ENCODE results near the gene NR6A1. TPM values are rescaled to one million over a fixed set of nuclear protein-coding genes. Genes with fewer than 3 reads are reported as not detected.

The NR6A1 gene
- total RNA-seq, 1 donor from 2014 or later: 2.3 TPM

DNA sequence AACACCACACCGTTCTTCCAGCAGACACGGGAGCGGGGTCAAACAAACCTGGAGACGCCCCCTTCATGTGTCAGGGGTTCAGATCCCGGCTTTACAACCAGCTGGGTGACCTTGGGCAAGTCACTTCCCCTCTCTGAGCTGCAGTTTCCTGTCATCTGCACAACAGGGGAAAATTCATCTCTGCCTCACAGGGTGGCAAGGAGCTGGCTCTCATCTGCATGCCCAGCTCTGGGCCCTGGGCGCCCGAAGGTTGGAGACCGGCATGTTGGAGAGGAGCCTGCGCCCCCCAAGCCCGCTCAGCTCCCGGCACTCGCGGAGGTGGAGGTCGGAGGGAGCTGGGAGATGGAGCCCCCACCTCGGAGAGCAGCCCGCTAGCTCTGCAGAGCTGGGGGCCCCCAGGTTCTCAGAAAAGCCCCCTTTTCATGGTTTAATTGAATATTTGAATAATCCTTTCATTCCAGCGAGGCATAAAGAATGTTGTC, 284.3 kb downstream of the NR6A1 start:
- no peak overlapping the region for H3K4me3 Mint-ChIP-seq
- H3K4me1 Mint-ChIP-seq: no peaks in the 10 kb centered on the region
- H3K36me3 Mint-ChIP-seq (ENCODE audit: low read depth): no peaks in the 10 kb centered on the region
- H3K27ac Mint-ChIP-seq: no peak overlapping the region
- H3K27me3 Mint-ChIP-seq: no peaks in the 10 kb centered on the region
- no peak for DNase-seq
- H3K9me3 Mint-ChIP-seq: no peaks in the 10 kb centered on the region
- intact Hi-C loops (cut with micrococcal nuclease): no loop called here

DNA sequence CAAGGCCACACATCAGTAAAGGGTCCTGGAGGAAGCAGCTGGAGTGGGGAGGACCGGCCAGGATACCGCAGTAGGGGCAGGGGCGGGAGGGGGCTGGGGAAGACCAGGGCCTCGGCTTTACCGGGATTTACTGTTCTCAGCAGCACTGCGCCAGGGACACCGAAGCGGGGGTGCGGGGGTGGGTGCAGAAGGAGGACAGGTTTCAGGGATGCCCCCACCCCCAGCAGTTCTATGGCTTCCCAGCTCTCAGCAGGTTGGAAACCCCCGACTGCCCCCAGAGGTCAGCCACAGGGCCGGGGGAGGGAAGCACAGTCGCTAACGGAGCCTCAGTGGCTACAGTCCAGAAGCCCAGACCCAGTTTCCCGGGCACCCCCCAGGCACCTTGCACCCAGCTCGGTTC, 285.2 kb downstream of the NR6A1 start:
- no peaks in the 10 kb centered on the region for H3K9me3 Mint-ChIP-seq
- no peak for DNase-seq
- H3K4me1 Mint-ChIP-seq: no peaks in the 10 kb centered on the region
- no peak overlapping the region for H3K4me3 Mint-ChIP-seq
- no peaks in the 10 kb centered on the region for H3K27me3 Mint-ChIP-seq
- intact Hi-C loops (cut with micrococcal nuclease): no loop called here
- H3K36me3 Mint-ChIP-seq (ENCODE audit: low read depth): no peaks in the 10 kb centered on the region
- no peak overlapping the region for H3K27ac Mint-ChIP-seq

DNA sequence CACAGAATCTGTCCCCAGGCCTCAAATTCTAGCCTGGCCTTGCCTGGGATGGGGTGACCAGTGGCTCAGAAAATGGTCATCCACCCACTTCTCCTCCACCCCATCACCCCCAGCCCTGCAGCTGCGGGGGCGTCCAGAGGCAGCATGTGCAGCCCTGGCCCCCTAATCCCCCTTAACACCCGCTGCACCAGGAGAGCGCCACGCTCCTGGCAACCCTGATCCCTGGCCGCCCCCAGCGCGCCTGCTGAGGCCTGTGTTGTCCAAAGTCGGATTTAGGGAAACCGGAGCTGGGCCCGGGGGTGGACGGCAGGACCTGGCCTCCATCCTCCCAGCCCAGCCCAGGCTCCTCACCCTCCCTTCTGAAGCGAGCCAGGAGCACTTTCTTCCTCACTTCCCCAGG, 285.9 kb downstream of the NR6A1 start:
- Mint-ChIP-seq H3K9me3 (no peaks in the 10 kb centered on the region), H3K27me3 (no peaks in the 10 kb centered on the region), H3K36me3 (ENCODE audit: low read depth) (no peaks in the 10 kb centered on the region), H3K4me1 (no peaks in the 10 kb centered on the region), H3K27ac (no peak overlapping the region), H3K4me3 (no peak overlapping the region)
- intact Hi-C loops (cut with micrococcal nuclease): no loop called here
- DNase-seq: no peak

DNA sequence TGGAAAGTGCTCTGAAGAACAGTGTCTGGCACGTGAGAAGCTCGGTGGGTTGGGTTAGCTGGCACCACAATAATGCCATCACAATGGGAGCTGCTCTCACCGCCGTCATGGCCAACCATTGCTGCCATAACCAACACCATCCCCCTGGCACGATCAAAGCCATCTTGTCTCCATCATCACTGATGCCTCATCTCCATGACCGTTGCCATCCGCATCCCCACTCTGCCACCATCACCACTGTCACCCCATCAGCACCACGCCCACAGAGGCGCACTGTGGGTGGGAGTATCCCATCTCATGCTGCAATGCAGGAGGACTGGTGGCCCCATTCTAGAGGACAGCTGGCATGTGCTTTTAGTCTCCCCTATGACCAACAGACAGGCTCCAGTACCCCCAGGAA, 287.6 kb downstream of the NR6A1 start:
- no peak overlapping the region for H3K4me3 Mint-ChIP-seq
- no peaks in the 10 kb centered on the region for H3K9me3 Mint-ChIP-seq
- no peaks in the 10 kb centered on the region for H3K36me3 Mint-ChIP-seq (ENCODE audit: low read depth)
- peaks cover 9% of the 10 kb centered on the region for H3K27me3 Mint-ChIP-seq
- no peak overlapping the region for H3K27ac Mint-ChIP-seq
- no peak for DNase-seq
- intact Hi-C loops (cut with micrococcal nuclease): no loop called here
- no peaks in the 10 kb centered on the region for H3K4me1 Mint-ChIP-seq

DNA sequence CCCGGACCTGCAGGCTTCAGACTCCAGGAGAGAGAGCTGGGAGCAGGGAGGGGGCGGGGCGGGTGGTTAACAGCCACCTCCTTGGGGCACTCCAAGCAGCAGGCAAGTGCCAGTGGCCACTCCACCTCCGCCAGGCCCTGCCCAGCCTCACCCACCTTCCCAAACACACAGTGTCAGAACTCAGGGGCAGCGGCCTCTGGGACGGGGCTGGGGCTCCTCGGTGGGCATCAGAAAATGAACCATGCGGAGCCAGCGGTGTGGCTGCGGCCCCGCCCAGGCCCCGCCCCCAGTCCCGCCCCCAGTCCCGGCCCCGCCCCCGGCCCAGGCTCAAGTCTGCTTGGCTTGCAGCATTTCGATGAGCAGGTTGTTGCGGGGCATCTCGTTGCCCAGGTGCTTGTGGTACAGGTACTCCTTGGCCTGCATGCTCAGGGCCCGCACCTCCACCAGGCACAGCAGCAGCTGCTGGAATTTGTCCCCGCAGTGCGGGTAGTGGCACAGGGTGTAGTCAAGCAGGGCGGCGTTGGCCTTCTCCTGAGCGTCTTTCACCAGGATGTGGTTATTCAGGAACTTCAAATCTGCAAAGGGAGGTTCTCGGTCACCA, 288.6 kb downstream of the NR6A1 start:
- Mint-ChIP-seq H3K27ac (no peak overlapping the region), H3K27me3 (peaks cover 13% of the 10 kb centered on the region), H3K4me1 (no peaks in the 10 kb centered on the region), H3K4me3 (no peak overlapping the region), H3K36me3 (ENCODE audit: low read depth) (no peaks in the 10 kb centered on the region), H3K9me3 (no peaks in the 10 kb centered on the region)
- intact Hi-C loops (cut with micrococcal nuclease): no loop called here
- DNase-seq: no peak

DNA sequence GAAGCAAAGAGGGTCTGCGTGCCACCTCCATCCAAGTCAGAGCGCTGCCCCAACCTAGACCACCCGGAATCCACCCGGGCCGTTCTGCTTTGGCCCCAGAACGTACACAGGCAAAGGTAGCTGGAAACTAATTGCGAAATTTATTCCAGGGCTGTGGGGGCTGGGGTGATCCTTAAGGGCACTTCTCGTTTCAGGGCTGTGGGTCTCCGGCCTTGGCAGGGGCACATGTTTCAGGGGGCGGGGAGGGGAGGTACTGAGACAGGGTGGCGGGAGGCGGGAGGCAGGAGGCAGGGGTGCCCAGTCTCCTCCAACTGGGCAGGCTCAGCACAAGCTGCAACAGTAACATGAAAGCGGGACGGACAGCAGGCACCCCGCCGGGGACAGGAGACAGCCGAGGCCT, 290.0 kb downstream of the NR6A1 start:
- intact Hi-C loops (cut with micrococcal nuclease): no loop called here
- Mint-ChIP-seq H3K4me3 (no peak overlapping the region), H3K27me3 (peaks cover 13% of the 10 kb centered on the region), H3K27ac (no peak overlapping the region), H3K36me3 (ENCODE audit: low read depth) (no peaks in the 10 kb centered on the region), H3K9me3 (no peaks in the 10 kb centered on the region), H3K4me1 (no peaks in the 10 kb centered on the region)
- no peak for DNase-seq

DNA sequence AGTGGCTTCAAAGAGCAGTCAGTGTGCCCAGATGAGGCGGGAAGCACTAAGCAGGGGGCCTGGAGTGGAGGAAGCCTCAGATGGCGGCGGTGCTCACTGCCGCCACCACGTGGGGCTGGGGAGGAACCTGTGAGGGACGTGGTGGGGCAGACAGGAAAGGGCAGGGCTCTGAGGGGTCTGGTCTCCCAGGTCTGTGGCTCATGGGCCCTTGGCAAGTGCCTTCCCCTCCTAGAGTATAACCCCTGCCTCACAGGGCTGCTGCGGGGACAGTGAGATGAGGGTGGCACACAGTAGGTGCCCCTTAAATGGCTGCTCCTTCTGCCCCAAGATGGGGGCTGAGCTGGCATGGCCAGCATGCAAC, 290.5 kb downstream of the NR6A1 start:
- H3K27me3 Mint-ChIP-seq: peaks cover 13% of the 10 kb centered on the region
- no peak for DNase-seq
- intact Hi-C loops (cut with micrococcal nuclease): no loop called here
- no peak overlapping the region for H3K27ac Mint-ChIP-seq
- H3K36me3 Mint-ChIP-seq (ENCODE audit: low read depth): no peaks in the 10 kb centered on the region
- H3K4me3 Mint-ChIP-seq: no peak overlapping the region
- no peaks in the 10 kb centered on the region for H3K4me1 Mint-ChIP-seq
- H3K9me3 Mint-ChIP-seq: no peaks in the 10 kb centered on the region

DNA sequence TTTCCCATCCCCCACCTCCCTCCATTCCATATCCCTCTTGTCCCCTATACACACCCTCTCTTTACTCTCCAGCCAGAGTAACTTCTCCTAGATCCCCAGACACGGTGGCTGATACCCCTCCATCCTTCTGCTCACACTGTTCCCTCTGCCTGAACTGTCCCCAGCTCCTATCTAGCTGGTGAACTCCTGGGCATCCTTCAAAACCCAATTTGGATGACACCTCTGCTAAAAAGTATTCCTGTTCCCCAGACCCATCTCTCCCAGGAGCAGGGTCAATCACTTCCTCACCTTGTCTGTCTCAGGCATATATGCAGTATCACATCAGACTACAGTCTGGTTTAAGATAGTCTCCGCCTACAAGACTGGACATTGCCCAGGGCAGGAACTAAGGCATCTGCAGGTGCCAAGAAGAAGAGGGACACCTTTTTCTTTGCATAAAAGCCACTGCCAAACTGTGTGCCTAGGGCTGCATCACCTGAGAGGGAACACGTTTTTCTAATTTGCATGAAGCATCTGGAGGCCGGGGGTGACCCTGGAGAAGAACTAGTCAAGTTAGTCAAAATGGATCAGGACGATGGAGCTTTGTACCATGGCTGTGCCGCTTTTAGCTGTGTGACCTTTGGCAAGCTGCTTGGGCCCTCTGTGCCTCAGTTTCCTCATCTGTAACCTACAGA, 291.0 kb downstream of the NR6A1 start:
- intact Hi-C loops (cut with micrococcal nuclease): no loop called here
- H3K4me3 Mint-ChIP-seq: no peak overlapping the region
- H3K9me3 Mint-ChIP-seq: no peaks in the 10 kb centered on the region

DNA sequence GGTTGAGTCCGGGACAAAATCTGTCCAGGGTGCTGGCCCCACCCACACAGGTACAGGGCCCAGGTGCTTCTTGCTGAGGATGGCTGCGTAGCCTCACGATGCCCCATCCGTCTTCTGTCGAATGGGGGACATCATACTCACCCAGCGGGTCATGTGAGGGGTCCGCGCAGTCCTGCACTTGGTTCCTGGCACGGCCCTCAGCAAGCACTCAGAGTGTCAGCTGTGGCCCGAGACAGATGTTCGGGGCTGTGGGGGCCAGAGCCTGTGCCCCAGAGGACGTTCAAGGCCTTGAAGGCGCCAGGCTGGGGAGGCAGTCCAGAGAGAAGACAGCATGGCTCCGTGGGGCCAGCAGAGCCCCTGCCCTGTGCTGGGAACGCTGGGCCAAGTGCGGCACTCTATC, 291.7 kb downstream of the NR6A1 start:
- H3K27ac Mint-ChIP-seq: no peak overlapping the region
- no peak overlapping the region for H3K4me3 Mint-ChIP-seq
- no peaks in the 10 kb centered on the region for H3K4me1 Mint-ChIP-seq
- H3K36me3 Mint-ChIP-seq (ENCODE audit: low read depth): no peaks in the 10 kb centered on the region
- DNase-seq: no peak
- intact Hi-C loops (cut with micrococcal nuclease): no loop called here
- H3K27me3 Mint-ChIP-seq: peaks cover 13% of the 10 kb centered on the region
- no peaks in the 10 kb centered on the region for H3K9me3 Mint-ChIP-seq

More for the DNA sequence above, 291.0 kb downstream of the NR6A1 start:
- Mint-ChIP-seq H3K27me3 (peaks cover 13% of the 10 kb centered on the region), H3K4me1 (no peaks in the 10 kb centered on the region), H3K36me3 (ENCODE audit: low read depth) (no peaks in the 10 kb centered on the region), H3K27ac (no peak overlapping the region)
- DNase-seq: no peak

DNA sequence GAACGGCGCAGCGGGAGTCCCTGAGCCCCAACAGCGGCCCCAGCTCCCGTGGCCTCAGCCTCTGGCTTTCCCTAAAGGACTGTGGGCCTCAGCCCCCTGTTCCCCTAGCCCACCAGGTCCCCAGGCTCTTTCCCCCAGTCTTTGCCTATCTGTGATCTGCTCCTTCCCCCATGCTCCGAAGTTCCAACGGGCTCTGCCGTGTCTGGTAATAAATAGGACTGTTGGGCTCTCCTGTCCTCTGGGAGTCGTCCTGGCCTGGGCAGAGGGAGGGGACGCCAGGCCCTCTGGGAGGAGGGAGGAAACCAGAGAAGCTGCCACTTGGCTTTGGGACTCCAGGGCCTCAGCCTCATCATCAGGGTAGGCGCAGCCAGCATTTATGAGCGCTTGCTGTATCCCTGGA, 292.8 kb downstream of the NR6A1 start:
- no peaks in the 10 kb centered on the region for H3K36me3 Mint-ChIP-seq (ENCODE audit: low read depth)
- H3K4me3 Mint-ChIP-seq: no peak overlapping the region
- H3K9me3 Mint-ChIP-seq: no peaks in the 10 kb centered on the region
- H3K27ac Mint-ChIP-seq: no peak overlapping the region
- no peak for DNase-seq
- intact Hi-C loops (cut with micrococcal nuclease): no loop called here
- no peaks in the 10 kb centered on the region for H3K4me1 Mint-ChIP-seq
- H3K27me3 Mint-ChIP-seq: peaks cover 13% of the 10 kb centered on the region

DNA sequence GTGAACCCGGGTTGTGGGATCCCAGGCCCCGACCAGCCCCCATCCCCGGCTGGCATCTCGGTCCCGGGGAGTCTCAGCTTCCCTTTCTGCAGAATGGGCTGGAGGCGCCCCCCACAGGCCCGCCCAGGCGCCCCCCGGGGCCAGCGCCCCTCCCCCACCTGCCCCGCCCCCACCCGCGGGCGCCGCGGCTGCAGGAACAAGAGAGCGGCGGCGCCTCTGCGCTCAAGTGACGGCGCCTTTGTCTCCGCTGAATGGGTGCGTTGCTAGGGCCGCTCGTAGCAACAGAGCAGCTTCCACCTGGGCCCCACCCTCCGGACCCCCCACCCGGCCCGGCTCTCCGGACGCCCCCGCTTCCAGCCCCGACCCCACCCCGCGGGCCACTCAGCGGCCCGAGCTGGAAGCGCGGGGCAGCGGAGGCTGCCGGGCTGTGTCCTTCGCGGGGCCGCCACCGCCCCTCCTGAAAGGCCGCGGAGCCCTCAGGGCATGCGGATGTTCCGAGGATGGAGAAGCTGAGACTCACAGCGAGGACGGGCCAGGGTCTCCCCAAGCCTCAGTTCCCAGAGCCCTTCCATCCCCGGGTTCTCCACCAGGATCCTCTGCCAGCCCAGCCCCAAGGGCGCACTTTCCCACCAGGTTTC, 293.3 kb downstream of the NR6A1 start:
- H3K27ac Mint-ChIP-seq: no peak overlapping the region
- intact Hi-C loops (cut with micrococcal nuclease): no loop called here
- H3K36me3 Mint-ChIP-seq (ENCODE audit: low read depth): no peaks in the 10 kb centered on the region
- peaks cover 13% of the 10 kb centered on the region for H3K27me3 Mint-ChIP-seq
- no peaks in the 10 kb centered on the region for H3K4me1 Mint-ChIP-seq
- no peak for DNase-seq
- H3K9me3 Mint-ChIP-seq: no peaks in the 10 kb centered on the region
- no peak overlapping the region for H3K4me3 Mint-ChIP-seq

DNA sequence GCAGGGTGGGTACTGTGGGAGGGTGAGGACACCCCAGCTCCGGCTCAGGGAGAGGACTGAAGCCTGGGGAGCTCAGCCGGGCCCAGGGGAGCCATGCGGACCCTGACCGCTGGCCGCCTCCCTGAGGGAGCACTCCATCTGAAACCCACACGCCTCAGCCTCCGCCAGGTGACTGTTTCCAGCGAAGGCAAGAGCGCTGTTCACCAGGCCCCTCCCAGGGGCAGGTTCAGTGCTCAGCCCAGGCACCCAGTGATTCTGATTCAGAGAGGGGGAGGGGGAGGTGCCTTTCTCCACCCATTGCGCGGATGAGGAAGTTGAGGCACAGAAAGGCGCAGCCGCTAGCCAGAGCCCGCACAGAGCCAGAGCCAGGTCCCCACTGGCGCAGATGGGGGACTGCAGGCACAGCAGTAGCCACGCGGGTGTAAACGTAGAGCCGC, 293.9 kb downstream of the NR6A1 start:
- H3K27me3 Mint-ChIP-seq: peaks cover 13% of the 10 kb centered on the region
- no peak overlapping the region for H3K27ac Mint-ChIP-seq
- intact Hi-C loops (cut with micrococcal nuclease): no loop called here
- no peaks in the 10 kb centered on the region for H3K36me3 Mint-ChIP-seq (ENCODE audit: low read depth)
- no peak overlapping the region for H3K4me3 Mint-ChIP-seq
- no peaks in the 10 kb centered on the region for H3K9me3 Mint-ChIP-seq
- no peak for DNase-seq
- no peaks in the 10 kb centered on the region for H3K4me1 Mint-ChIP-seq

DNA sequence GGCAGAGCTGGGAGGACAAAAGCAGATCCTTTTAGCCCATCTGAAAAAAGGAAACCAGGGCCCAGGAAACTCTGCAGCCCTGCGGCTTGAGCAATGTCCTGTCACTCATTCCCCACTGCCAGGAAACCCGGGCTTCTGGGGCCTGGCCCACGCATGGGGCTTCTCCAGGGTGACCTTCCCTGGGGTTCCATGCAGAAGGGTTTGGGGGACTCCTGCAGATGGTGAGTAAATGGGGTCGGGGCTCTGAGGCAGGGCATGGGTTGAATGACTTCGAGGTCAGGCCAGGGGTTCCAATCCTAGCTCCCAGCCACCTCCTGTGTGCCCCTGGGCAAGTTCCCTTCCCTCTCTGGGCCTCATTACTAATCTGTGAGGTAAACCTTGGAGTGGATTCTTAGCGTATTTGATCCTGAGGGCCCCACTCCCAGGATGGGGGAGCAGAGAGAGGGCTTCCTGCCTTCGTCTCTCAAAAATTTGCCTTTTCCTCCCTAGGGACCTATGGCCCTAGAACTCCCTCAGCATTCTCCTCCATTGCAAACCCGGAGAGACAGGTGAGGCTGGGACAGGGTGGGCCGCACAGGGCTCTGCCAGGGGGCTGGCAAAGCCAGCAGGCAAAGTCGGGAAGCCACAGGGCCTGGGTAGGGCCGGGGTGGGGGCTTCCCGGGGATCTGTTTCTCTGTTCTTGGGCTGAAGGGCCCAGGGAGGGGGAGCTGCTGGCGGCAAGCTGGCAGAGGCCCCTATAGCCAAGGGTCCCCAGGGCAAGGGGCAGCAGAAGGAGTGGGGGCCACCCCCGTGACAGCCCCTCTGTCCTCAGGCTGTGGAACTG, 295.0 kb downstream of the NR6A1 start:
- no peaks in the 10 kb centered on the region for H3K36me3 Mint-ChIP-seq (ENCODE audit: low read depth)
- DNase-seq: no peak
- H3K4me3 Mint-ChIP-seq: no peak overlapping the region
- H3K27me3 Mint-ChIP-seq: peaks cover 13% of the 10 kb centered on the region
- H3K27ac Mint-ChIP-seq: no peak overlapping the region
- intact Hi-C loops (cut with micrococcal nuclease): no loop called here
- no peaks in the 10 kb centered on the region for H3K4me1 Mint-ChIP-seq
- no peaks in the 10 kb centered on the region for H3K9me3 Mint-ChIP-seq
